Bronchial epithelial cell (primary cell): ENCODE measurements around the gene MBP. TPM values are rescaled to one million over a fixed set of nuclear protein-coding genes. Genes with fewer than 3 reads are reported as not detected.

Experiments
- DNase-seq: peaks from one replicate; pipeline ENCODE4 v3.0.0-alpha.2; 2010; ENCODE audit warnings: low read depth
- FAIRE-seq: peaks from 2 replicates; lab custom pipeline; 2011; peaks lifted over from hg19 to GRCh38; lab: Jason Lieb, UNC
- H3K27me3 ChIP-seq: 2 replicates; pipeline ENCODE4 v1.5.1; 2011; ENCODE audit warnings: low read length; ENCODE audit not compliant: control insufficient read depth, insufficient read depth
- H3K36me3 ChIP-seq: 2 replicates; pipeline ENCODE4 v1.5.1; 2011; ENCODE audit warnings: low read length; ENCODE audit not compliant: control insufficient read depth, insufficient read depth
- H3K4me3 ChIP-seq: 2 replicates; pipeline ENCODE4 v1.5.1; 2011; ENCODE audit warnings: mild to moderate bottlenecking, low read depth, low read length, control low read depth
- CTCF ChIP-seq: IDR thresholded peaks from 2 replicates; pipeline ENCODE4 v1.5.1; 2011; ENCODE audit warnings: mild to moderate bottlenecking, moderate library complexity, low read length, control low read depth, inconsistent platforms; ENCODE audit not compliant: insufficient read depth, severe bottlenecking
- total RNA-seq: library from RNA; depleted of rRNA; stranded (reverse); fragments of >200 nt; gene quantifications from 2 replicates; pipeline ENCODE4 v1.2.1, GENCODE V29; 2014

MBP gene
- total RNA-seq, 1 donor from 2014 or later = 26.6 TPM

DNA sequence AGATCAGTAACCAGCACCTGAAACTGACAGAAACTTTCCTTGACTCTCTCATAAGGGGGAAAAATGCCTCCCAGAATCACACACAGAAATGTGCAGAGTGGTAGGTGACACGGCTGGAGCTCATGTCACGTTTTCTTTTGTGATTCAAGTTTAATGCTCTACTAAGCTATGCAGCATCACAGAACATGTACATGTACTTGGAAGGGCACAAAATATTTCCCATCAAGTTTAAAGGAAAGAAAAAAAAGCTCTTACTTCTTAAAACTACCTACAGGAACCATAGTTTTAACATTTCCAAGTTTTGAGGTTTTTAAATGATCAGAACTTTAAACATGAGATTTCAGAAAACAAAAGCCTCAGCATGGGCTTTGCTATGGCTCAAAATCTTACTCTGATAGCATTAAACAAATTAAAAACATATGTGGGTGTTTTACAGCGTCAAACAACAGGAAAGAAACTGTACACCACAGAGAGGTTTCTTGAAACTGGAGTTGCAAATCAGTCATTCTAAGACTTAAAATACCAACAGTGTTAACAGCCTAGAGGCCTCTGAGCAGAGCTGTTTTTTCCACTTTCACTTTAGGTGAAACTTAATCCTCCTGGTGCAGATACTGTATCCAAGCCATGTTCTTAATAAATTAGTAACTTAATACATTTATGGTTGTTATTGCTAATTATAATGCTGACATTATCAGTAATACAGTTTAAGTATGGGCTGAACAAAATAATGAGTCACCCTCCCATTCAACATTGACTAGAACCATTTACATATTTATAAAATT lies 30.1 kb downstream of the MBP start:
- TF ChIP-seq CTCF = no peak
- Histone ChIP-seq H3K36me3 (peaks cover 2% of the 10 kb centered on the region), H3K27me3 (no peaks in the 10 kb centered on the region), H3K4me3 (no peak overlapping the region)
- DNase-seq (peak; percentile 59), FAIRE-seq (no peak)

DNA sequence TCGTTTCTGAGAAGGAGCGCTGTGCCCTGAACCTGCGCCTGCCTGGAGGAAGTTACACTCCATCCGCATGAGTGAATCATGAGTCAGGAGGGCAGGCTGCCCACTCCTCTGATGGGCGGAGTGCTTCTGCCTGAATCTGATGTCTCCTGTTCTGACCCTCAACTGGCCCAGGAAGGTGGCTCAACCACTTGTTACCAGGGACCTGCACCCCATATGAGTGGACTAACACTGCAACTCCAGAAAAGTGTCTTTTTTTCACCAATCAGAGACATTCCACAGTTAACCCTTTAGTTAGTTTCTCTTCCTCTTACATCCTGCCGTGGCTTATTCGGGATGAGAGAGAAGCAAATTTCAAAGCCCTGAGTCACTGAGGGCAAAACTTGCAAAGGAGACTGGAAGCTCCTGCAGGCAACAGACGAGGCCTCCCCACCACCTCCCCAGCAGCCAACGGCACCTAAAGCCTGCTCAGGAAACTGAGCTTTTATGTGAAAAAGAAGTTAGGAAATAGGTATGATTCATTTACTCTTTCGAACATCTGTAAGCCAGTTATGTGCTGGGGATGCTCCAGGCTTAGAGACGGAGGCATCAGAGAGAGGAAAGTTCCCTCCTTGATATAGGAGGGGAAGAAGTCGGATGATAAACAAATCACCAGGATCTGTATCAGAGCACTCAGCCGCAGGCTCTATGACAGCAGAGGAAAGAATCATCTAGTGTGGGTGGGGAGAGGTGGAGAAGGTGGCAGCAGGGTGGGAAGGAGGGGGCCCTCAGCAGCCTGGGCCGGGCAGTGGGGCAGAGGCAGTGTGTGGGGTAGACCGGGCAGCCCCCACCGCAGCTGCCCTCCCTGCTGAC lies 30.9 kb downstream of the MBP start:
- DNase-seq (peak; percentile 96), FAIRE-seq (peak; percentile 60)
- Histone ChIP-seq H3K27me3 (no peaks in the 10 kb centered on the region), H3K36me3 (peaks cover 3% of the 10 kb centered on the region), H3K4me3 (no peak overlapping the region)
- TF ChIP-seq CTCF = no peak

- FAIRE-seq (no peak), DNase-seq (peak; percentile 73)
- TF ChIP-seq CTCF = no peak
- peaks cover 3% of the 10 kb centered on the region for H3K36me3 ChIP-seq
- no peak overlapping the region for H3K4me3 ChIP-seq
- no peaks in the 10 kb centered on the region for H3K27me3 ChIP-seq
These were observed 31.7 kb downstream of the MBP start for GRCh38 chr18:77100751-77101355.

DNA sequence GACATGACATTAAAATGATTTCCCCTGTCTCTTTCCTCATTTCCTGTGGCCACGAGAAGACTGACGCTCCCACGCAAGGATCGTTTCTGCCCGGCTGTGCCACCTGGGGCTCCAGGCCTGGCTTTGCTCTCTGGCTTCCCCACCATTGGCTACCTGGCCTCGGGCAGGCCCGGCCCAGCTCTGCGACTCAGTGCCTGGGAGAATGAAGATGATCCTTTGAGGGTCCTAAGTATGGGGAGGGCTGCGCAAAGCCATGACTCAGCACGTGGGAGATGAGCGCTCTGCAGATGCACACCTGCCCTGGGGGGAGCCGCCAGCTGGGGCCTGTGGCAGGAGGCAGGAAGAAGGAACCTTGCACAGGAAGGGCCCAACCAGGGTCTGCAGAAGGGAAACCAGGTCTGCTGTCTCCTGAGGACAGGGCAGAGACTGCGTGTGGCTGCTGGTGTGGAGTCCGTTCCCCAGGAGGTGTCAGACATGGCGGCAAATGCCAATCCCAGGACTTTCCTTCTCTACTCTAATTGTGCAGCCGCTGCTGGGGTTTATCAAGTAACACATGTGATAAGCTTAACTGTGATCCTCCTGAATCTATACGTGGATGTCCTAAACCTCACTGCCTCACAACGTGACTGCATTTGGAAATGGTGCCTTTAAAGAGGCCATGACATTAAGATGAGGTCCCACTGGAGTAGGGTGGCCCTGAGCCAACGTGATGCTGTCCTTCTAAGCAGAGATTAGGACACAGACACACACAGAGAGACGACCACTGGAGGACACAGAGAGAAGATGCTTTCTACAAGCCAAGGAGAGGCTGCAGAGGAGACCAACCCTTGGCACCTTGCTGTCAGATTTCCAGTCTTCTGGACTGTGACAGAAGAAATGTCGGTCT lies 32.9 kb downstream of the MBP start:
- no peaks in the 10 kb centered on the region for H3K27me3 ChIP-seq
- DNase-seq = no peak
- FAIRE-seq = no peak
- no peak for TF ChIP-seq CTCF
- H3K4me3 ChIP-seq = no peak overlapping the region
- peaks cover 4% of the 10 kb centered on the region for H3K36me3 ChIP-seq

DNA sequence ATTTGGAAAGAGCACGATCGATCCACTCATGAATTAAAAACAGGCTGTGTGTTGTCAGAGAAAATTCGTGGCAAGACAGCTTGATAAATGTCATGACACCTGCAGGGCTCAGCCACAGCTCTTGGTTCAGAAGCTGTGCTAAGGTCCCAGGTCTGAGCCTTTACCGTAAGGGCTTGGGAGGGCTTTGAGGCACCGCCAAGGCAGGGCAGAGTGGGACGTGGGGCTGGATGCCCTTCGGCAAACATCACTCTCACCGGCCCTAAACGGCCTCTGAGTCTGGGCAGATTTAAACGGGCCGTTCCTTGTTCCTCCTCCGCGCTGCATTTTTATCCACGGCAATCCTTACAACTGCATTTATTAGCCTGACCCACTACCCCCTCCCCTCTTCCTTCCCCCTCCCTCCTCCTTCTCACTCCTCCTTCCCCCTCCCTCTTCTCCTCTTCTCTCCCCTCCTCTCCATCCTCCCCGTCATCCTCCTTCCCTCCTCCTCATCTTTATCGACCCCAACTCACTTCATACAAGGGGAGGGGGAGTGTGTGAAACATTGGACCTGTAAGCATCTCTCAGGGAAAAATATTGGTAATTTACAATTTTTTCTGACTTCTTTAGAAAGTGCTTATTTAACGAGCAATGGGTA lies 33.9 kb downstream of the MBP start:
- Histone ChIP-seq H3K36me3 (peaks cover 6% of the 10 kb centered on the region), H3K27me3 (no peaks in the 10 kb centered on the region), H3K4me3 (no peak overlapping the region)
- DNase-seq = no peak
- no peak for TF ChIP-seq CTCF
- no peak for FAIRE-seq
